Bladder microvascular endothelial cell (primary cell): ENCODE data around the gene SGIP1. TPM values are rescaled to one million over a fixed set of nuclear protein-coding genes. Genes with fewer than 3 reads are reported as not detected.

Experiments
- total RNA-seq: library from RNA; depleted of rRNA; stranded (reverse); fragments of >200 nt; gene quantifications from 2 replicates; pipeline ENCODE4 v1.2.3, GENCODE V29; 2014

Gene SGIP1, protein sequence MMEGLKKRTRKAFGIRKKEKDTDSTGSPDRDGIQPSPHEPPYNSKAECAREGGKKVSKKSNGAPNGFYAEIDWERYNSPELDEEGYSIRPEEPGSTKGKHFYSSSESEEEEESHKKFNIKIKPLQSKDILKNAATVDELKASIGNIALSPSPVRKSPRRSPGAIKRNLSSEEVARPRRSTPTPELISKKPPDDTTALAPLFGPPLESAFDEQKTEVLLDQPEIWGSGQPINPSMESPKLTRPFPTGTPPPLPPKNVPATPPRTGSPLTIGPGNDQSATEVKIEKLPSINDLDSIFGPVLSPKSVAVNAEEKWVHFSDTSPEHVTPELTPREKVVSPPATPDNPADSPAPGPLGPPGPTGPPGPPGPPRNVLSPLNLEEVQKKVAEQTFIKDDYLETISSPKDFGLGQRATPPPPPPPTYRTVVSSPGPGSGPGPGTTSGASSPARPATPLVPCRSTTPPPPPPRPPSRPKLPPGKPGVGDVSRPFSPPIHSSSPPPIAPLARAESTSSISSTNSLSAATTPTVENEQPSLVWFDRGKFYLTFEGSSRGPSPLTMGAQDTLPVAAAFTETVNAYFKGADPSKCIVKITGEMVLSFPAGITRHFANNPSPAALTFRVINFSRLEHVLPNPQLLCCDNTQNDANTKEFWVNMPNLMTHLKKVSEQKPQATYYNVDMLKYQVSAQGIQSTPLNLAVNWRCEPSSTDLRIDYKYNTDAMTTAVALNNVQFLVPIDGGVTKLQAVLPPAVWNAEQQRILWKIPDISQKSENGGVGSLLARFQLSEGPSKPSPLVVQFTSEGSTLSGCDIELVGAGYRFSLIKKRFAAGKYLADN
- 3.6 and 99.6 TPM in 2 replicates for total RNA-seq

DNA sequence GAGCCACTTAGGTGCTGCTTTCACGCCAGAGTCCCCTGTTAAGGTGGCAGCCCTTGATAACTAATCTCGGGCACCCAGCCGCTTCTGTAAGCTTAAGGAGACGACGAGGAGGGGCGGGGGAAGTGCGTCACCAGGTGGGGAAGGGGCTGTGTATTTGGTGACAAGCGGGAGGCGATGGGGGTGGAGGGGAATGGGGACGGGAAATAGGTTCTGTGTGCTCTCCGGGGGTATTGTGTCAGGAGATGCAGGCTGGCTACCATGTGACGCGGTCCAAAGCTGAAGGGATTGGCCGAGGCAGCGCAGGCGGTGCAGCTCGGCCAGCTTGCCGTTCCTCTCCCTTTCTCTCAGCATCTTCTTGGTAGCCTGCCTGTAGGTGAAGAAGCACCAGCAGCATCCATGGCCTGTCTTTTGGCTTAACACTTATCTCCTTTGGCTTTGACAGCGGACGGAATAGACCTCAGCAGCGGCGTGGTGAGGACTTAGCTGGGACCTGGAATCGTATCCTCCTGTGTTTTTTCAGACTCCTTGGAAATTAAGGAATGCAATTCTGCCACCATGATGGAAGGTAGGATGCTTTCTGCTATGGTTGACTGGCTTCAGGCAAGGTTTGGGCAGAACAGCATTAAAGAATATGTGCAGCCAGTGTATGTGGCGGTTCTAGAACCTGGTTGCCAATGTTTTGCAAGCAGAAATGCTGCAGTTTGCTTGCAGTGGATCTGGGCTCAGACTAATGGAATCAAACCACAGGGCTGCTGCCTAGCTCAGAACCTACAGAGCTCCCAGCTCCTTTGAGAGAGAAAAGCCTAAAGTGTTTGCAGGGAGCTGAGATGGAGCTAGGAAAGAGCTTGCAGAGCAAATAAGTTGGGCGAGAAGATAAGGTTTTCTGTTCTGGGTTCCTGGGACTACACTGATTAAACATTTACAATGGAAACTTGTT, at the start of gene SGIP1:
Gene SGIP1 (plus strand): TSS at position 350 of the 937 bp plus-strand sequence. CDS start 206 bp downstream, at position 556.

DNA sequence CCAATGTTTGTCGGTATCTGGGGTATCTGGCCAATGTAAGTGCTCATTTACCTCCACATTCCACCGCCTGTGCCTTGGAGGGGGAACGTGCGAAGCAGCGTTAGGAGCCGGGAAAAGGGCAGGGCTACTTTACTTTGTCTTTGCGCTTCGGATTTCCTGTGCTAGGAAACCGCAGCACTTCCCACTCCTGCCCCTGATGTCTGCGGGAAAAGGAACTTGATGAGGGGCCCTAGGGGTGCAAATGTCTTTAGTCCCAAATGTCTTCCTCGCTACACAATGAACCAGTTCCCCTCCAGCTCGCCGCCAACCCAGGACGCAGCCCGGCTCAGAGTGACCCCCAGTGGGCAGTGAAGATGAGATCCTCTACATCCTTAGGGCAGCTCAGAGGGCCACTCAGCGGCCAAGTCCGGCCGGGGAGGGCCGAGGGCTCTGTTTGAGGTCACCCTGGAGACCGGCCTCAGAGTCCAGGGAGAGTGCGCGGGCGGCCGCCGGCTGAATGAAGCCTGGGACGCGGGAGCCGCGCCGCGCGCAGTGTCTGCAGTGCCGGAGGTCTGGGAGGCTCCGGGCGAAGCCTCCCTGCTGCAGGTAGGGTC, 218.1 kb downstream of the SGIP1 start, which contains the start of gene DYNLT5:
Gene DYNLT5 (plus strand): TSS at position 460 of the 593 bp plus-strand sequence. CDS start 2,200 bp downstream, outside the sequence.

Other genes with a start within 250 kb of the SGIP1 start
- 2.9 and 3.1 TPM in 2 replicates for gene DYNLT5, start 218.3 kb downstream of the SGIP1 start, total RNA-seq